ENCODE measurements around the gene GNA14.
"Not testable (repeated sequence)": the region's sequence is repeated elsewhere in the genome, so short reads cannot be mapped to it uniquely, and the experiment has no call there.

GNA14 gene

GRCh38 chr9:77588271-77588937, 59.7 kb downstream of the GNA14 start:
- no peak for DNase-seq (ENCODE audit: low spot score)

- DNase-seq (ENCODE audit: low spot score), result no peak
These were observed 60.3 kb downstream of the GNA14 start for GRCh38 chr9:77587851-77588250.

GRCh38 chr9:77587042-77587441, 61.1 kb downstream of the GNA14 start:
- DNase-seq (ENCODE audit: low spot score), result no peak

GRCh38 chr9:77586591-77586990, 61.5 kb downstream of the GNA14 start:
- no peak for DNase-seq (ENCODE audit: low spot score)

GRCh38 chr9:77585335-77585786, 62.8 kb downstream of the GNA14 start:
- no peak for DNase-seq (ENCODE audit: low spot score)

GRCh38 chr9:77584927-77585326, 63.2 kb downstream of the GNA14 start:
- DNase-seq (ENCODE audit: low spot score), result not testable (repeated sequence)

GRCh38 chr9:77582961-77583576, 65.1 kb downstream of the GNA14 start:
- DNase-seq (ENCODE audit: low spot score), result no peak

- no peak for DNase-seq (ENCODE audit: low spot score)
These were observed 65.6 kb downstream of the GNA14 start for GRCh38 chr9:77582525-77582924.

- DNase-seq (ENCODE audit: low spot score), result no peak
These were observed 72.3 kb downstream of the GNA14 start for GRCh38 chr9:77575785-77576184.

GRCh38 chr9:77569335-77569734, 78.8 kb downstream of the GNA14 start:
- no peak for DNase-seq (ENCODE audit: low spot score)

GRCh38 chr9:77563174-77563573, 84.9 kb downstream of the GNA14 start:
- no peak for DNase-seq (ENCODE audit: low spot score)

GRCh38 chr9:77562019-77562748, 85.9 kb downstream of the GNA14 start:
- no peak for DNase-seq (ENCODE audit: low spot score)

GRCh38 chr9:77561331-77562018, 86.6 kb downstream of the GNA14 start:
- DNase-seq (ENCODE audit: low spot score), result no peak

GRCh38 chr9:77556396-77556795, 91.7 kb downstream of the GNA14 start:
- DNase-seq (ENCODE audit: low spot score), result no peak

GRCh38 chr9:77554586-77555105, 93.5 kb downstream of the GNA14 start:
- no peak for DNase-seq (ENCODE audit: low spot score)

- no peak for DNase-seq (ENCODE audit: low spot score)
These were observed 100.9 kb downstream of the GNA14 start for GRCh38 chr9:77547106-77547730.

- no peak for DNase-seq (ENCODE audit: low spot score)
These were observed 101.7 kb downstream of the GNA14 start for GRCh38 chr9:77546376-77546950.

GRCh38 chr9:77544546-77544945, 103.6 kb downstream of the GNA14 start:
- DNase-seq (ENCODE audit: low spot score), result no peak

- DNase-seq (ENCODE audit: low spot score), result no peak
These were observed 104.8 kb downstream of the GNA14 start for GRCh38 chr9:77543131-77543822.

GRCh38 chr9:77541600-77541999, 106.5 kb downstream of the GNA14 start:
- no peak for DNase-seq (ENCODE audit: low spot score)

- no peak for DNase-seq (ENCODE audit: low spot score)
These were observed 107.1 kb downstream of the GNA14 start for GRCh38 chr9:77541055-77541454.
